Parathyroid adenoma (tissue), 2 donors: ENCODE data around the gene FAM110A.
A peak's percentile ranks its signal among the peaks of the same experiment; 100 is the strongest.

Experiments used
- H2AFZ ChIP-seq: fragments of 300-600 bp; sonication (generic); one replicate; pipeline ENCODE4 v1.7.0; 2017; ENCODE audit warnings: antibody characterized with exemption, mild to moderate bottlenecking
- H3K27ac ChIP-seq: fragments of 300-600 bp; sonication (generic); one replicate; pipeline ENCODE4 v1.7.0; 2017
- H3K27me3 ChIP-seq: fragments of 300-600 bp; sonication (generic); one replicate; pipeline ENCODE4 v1.7.0; 2017; ENCODE audit warnings: low read length; ENCODE audit not compliant: control insufficient read depth, insufficient read depth
- H3K36me3 ChIP-seq: fragments of 300-600 bp; sonication (generic); one replicate; pipeline ENCODE4 v1.7.0; 2017; ENCODE audit warnings: low read length; ENCODE audit not compliant: control insufficient read depth, insufficient read depth
- H3K4me1 ChIP-seq: fragments of 300-600 bp; sonication (generic); one replicate; pipeline ENCODE4 v1.7.0; 2017; ENCODE audit warnings: control low read depth
- H3K4me2 ChIP-seq: fragments of 300-600 bp; sonication (generic); one replicate; pipeline ENCODE4 v1.7.0; 2017; ENCODE audit warnings: low read length
- H3K4me3 ChIP-seq: fragments of 300-600 bp; sonication (generic); one replicate; pipeline ENCODE4 v1.7.0; 2017; ENCODE audit warnings: low read depth, low read length
- H3K79me2 ChIP-seq: fragments of 300-600 bp; sonication (generic); one replicate; pipeline ENCODE4 v1.7.0; 2017; ENCODE audit warnings: control low read depth
- H3K9ac ChIP-seq: fragments of 300-600 bp; sonication (generic); one replicate; pipeline ENCODE4 v1.7.0; 2017; ENCODE audit warnings: mild to moderate bottlenecking
- H3K9me3 ChIP-seq: fragments of 300-600 bp; sonication (generic); one replicate; pipeline ENCODE4 v1.7.0; 2017; ENCODE audit warnings: low read length; ENCODE audit not compliant: control insufficient read depth
- TF ChIP-seq, protein P1 (sequence below): fragments of 300-600 bp; sonication (generic); IDR thresholded peaks from one replicate; pipeline ENCODE4 v1.7.0; 2017; ENCODE audit warnings: antibody characterized with exemption, mild to moderate bottlenecking
- donor health status: primary hyperparathyroidism.

FAM110A gene

DNA sequence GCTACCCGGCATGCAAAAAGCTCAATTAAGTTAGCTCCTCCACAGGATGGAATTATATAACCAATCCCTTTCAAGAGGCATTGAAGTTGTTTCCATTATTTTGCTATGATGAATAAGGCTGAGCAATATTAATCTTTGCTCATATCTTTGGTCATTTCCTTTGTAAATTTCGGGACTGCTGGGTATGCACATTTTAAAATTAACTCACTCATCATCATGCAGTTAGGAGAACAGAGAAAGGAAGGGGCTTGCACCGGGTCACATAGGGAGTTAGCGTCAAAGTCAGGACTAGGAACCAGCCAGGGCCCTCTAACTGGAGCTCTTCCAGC is 430 bp upstream of the FAM110A start:
- Histone ChIP-seq H3K36me3 (no peaks in the 10 kb centered on the region), H3K27ac (peak overlapping the region; percentile 76), H3K27me3 (no peaks in the 10 kb centered on the region), H3K79me2 (peaks cover 16% of the 10 kb centered on the region), H2AFZ (peak overlapping the region; percentile 84), H3K9ac (no peak overlapping the region), H3K9me3 (no peaks in the 10 kb centered on the region), H3K4me3 (peak overlapping the region; percentile 84), H3K4me1 (peaks cover 24% of the 10 kb centered on the region), H3K4me2 (peak overlapping the region; percentile 97)
- TF ChIP-seq, protein P1, sequence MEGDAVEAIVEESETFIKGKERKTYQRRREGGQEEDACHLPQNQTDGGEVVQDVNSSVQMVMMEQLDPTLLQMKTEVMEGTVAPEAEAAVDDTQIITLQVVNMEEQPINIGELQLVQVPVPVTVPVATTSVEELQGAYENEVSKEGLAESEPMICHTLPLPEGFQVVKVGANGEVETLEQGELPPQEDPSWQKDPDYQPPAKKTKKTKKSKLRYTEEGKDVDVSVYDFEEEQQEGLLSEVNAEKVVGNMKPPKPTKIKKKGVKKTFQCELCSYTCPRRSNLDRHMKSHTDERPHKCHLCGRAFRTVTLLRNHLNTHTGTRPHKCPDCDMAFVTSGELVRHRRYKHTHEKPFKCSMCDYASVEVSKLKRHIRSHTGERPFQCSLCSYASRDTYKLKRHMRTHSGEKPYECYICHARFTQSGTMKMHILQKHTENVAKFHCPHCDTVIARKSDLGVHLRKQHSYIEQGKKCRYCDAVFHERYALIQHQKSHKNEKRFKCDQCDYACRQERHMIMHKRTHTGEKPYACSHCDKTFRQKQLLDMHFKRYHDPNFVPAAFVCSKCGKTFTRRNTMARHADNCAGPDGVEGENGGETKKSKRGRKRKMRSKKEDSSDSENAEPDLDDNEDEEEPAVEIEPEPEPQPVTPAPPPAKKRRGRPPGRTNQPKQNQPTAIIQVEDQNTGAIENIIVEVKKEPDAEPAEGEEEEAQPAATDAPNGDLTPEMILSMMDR = no peak

DNA sequence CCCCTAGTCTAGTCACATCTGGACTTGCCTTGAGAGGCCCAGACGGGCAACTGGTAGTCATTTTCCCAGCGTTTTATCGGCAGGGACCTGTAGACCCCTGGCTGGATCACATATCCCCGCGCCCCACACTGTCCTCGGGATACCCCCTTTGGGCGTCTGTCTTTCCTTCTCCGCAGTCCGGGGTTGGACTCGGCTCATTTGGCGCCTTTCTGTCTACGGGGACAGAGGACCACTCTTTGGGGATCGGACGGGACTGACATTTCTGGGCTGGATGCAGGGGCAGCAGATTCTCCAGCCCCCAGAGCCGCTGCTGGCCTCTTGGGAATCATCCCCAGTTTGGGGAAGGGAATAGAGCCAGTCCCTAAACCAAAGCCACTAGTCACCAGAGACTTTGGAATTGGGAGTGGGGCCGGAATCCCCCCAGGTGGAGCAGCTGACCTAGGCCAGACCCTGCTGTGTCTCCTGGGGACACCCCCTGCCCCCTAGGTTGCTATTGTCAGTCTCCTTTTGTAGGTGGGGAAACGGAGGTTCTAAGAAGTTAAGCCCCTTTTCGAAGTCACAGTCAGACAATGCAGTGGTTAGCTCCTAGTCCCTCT is 734 bp downstream of the FAM110A start:
- peaks cover 21% of the 10 kb centered on the region for H3K79me2 ChIP-seq
- peaks cover 20% of the 10 kb centered on the region for H3K4me1 ChIP-seq
- TF ChIP-seq, protein P1 = no peak
- peak overlapping the region; percentile 90 for H3K9ac ChIP-seq
- peak overlapping the region; percentile 76 for H3K27ac ChIP-seq
- H3K36me3 ChIP-seq = no peaks in the 10 kb centered on the region
- peak overlapping the region; percentile 97 for H3K4me2 ChIP-seq
- no peaks in the 10 kb centered on the region for H3K27me3 ChIP-seq
- peak overlapping the region; percentile 84 for H3K4me3 ChIP-seq
- peak overlapping the region; percentile 84 for H2AFZ ChIP-seq
- no peaks in the 10 kb centered on the region for H3K9me3 ChIP-seq

DNA sequence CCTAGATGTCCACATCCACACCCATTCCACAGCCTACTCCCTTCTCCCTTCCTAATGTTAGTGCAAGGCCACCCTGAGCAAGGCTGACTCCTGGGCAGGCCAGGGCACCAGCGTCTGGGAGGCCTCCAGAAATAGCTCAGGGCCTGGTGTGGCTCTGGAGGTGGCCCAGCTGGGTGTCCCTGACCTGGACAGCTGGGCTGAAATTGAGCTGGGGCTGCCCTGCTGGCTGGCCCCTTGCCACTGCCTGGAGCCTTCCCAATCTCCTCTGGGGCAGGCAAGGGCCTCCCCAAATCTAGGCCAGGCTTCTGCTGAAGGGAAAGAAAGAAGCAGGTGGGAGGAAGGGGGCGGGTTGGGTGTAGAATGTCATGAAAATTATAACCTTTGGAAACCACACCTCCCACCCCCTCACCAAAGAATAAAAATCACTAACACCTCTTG is 2.1 kb downstream of the FAM110A start:
- Histone ChIP-seq H3K4me2 (peak overlapping the region; percentile 54), H3K4me3 (peak overlapping the region; percentile 28), H3K9me3 (no peaks in the 10 kb centered on the region), H3K4me1 (peaks cover 12% of the 10 kb centered on the region), H2AFZ (peak overlapping the region; percentile 65), H3K27ac (peak overlapping the region; percentile 77), H3K27me3 (no peaks in the 10 kb centered on the region), H3K9ac (peak overlapping the region; percentile 28), H3K36me3 (no peaks in the 10 kb centered on the region), H3K79me2 (peaks cover 27% of the 10 kb centered on the region)
- TF ChIP-seq, protein P1 = no peak

DNA sequence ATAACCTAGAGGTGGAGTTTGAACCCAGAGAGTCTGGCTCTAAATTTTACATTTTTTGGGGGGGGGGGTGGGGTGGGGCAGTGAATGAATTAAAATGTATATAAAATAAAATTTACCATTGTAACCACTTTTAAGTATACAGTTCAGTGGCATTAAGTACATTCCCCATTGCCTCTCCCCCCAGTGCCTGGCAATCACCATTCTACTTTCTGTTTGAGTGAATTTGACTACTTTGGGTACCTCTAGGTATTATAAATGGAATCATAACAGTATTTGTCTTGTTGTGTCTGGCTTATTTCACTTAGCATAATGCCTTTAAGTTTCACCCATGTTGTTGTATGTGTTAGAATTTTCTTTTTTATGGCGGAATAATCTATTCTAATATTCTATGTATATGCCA is 2.7 kb downstream of the FAM110A start:
- no peak overlapping the region for H3K9ac ChIP-seq
- H3K27me3 ChIP-seq = no peaks in the 10 kb centered on the region
- H3K36me3 ChIP-seq = no peaks in the 10 kb centered on the region
- TF ChIP-seq, protein P1 = no peak
- H2AFZ ChIP-seq = no peak overlapping the region
- no peak overlapping the region for H3K4me3 ChIP-seq
- no peaks in the 10 kb centered on the region for H3K9me3 ChIP-seq
- H3K79me2 ChIP-seq = peaks cover 30% of the 10 kb centered on the region
- H3K4me1 ChIP-seq = peaks cover 12% of the 10 kb centered on the region
- no peak overlapping the region for H3K4me2 ChIP-seq
- no peak overlapping the region for H3K27ac ChIP-seq

GRCh38 chr20:839015-839414 is 5.5 kb downstream of the FAM110A start:
- Histone ChIP-seq H3K27ac (no peak overlapping the region), H3K9ac (no peak overlapping the region), H3K4me2 (no peak overlapping the region), H3K79me2 (peaks cover 29% of the 10 kb centered on the region), H3K4me1 (peaks cover 28% of the 10 kb centered on the region), H3K36me3 (no peaks in the 10 kb centered on the region), H3K27me3 (no peaks in the 10 kb centered on the region), H3K4me3 (no peak overlapping the region), H2AFZ (no peak overlapping the region), H3K9me3 (no peaks in the 10 kb centered on the region)
- TF ChIP-seq, protein P1 = no peak
